Activated CD4-positive, CD25-positive, alpha-beta regulatory T cell (primary cell): ENCODE results near the gene ADARB2.

ENCODE experiments used
- DNase-seq, 4 experiments: peaks; one replicate each; lab custom pipeline; 2025; lab: John Stamatoyannopoulos, UW

ADARB2 gene

DNA sequence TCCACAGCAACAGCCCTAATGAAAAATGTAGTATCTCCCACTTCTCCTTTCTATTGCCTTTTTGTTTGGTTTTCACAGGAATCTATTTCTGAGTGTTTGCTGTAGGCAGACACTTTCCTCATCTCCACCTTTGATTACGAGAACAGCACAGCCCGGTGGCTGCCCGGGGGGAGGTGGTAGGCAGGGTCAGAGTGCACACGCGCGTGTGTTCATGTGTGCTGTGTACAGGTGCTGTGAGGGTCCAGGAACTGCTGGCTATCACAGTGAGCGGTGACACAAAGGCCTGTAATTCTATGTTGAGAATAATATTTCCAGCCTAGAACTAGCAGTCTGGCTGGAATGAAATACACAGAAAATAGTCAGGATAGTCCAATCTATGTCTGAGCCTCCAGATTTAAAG is 212.8 kb downstream of the ADARB2 start:
- DNase-seq, result no peak

DNA sequence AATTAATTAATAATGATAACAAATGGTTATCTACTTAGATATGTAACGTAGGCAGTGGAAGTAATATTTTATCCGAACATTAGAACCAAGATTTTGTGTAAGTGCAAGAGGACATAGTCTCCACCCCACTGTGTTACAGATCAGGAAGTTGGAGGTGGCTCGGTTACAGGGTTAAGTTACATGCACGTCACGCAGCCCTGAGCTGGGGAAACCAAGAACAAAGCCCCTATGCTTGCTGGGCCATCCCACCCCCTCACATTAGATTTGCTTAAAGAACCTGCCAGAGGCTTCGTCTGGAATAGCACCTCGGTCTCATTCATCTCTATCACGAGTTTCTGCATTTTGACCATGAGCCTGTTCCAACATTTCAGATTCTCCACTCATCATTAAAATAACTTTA is 214.1 kb downstream of the ADARB2 start:
- no peak for DNase-seq

DNA sequence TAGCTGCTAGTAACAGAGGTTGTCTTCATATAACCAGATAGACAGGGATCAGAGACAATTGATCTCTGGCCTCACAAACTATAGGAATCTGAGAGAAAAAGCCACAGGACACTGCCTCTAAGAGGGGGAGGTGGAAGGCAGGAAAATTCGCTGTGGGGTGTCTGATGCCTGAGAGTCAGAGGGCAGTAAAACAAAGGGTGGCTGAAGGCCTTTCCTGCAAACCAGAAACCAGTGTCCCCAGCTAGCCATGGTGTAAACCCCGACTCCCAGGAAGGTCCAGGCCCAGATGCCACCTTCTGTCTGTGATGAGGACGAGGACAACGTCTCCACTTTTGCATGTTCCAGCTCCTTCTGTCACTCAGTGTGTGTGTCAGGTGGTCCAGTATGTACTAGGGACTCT is 215.1 kb downstream of the ADARB2 start:
- no peak for DNase-seq

DNA sequence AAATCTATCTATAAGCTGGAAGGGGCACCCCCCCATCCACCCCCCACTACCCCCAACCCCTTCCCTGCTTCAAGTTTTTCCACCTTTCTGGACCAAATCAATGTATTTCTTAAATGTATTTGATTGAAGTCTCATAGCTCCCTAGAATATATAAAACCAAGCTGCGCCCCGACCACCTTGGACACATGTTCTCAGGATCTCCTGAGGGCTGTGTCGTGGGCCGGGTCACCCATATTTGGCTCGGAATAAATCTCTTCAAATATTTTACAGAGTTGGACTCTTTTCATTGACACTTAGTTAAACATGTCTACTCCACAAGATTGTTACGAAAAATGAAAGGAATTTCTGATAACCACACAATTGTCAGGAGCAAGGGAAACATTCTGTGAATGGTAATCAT is 215.6 kb downstream of the ADARB2 start:
- no peak for DNase-seq

DNA sequence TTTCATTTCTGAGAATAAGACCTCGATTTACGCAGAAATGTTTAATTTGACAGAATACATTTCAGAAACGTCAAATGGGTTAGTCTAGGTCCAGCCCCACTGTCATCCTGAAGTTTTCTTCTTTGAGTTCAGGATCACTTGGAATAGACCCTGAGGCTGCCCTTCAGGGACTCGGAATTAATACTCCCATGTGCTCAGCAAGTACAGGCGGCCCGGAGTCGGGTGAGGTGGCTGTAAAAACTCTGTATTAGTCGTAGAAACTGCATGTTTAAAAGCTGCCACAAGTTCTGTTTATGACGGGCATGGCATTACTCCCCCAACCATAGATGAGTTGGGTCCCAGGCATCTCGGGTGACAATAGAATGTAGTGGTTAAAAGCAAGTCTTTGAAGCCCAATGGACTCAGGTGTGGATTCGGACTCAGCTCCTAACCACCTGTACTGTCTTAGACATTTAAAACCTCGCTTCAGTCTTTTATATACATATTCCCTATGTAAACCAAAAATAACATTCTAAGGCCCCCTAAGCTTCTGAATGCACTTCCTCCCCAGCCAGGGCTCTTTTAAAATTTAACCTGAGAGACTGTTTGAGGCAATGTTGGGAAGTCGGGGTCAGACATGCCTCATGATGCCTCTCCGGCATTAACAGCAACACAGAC is 216.3 kb downstream of the ADARB2 start:
- no peak for DNase-seq

DNA sequence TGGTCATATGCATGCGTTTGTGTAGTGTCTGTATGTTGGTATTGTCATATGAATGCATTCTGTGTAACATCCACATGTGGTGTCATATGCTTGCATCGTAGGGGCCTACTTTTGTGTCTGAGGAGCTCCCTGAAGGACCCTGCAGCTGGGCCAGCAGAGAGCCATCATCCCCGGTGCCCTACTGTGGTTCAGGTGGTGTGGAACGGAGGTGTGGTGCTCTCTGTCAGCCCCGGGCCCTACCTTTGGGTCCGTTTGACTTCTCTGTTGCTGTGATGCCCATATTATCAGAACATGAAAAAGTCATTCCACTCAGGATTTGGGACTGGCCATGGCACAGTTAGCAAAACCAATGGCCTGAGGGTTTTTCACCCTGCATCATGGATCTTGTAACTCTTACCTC is 217.9 kb downstream of the ADARB2 start:
- DNase-seq, result no peak

DNA sequence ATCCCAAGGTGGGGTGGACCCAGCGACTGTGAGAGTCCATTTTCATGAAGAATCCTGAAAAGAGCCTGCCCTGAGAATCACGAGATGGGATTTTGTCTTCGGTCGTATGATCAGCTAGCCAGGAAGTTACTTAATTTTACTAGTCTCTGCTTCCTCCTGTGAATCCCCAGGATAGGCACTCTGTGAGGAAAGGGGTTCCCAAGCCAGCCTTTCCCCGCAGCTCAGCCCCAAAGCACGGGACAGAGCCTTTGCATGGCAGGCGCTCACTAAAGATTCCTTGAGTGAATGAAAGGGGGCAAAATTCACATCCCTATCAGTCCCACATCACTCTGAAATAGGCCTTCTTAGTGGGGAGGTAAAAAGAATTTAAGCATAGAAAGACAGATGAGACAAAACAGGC is 219.6 kb downstream of the ADARB2 start:
- DNase-seq, result no peak

DNA sequence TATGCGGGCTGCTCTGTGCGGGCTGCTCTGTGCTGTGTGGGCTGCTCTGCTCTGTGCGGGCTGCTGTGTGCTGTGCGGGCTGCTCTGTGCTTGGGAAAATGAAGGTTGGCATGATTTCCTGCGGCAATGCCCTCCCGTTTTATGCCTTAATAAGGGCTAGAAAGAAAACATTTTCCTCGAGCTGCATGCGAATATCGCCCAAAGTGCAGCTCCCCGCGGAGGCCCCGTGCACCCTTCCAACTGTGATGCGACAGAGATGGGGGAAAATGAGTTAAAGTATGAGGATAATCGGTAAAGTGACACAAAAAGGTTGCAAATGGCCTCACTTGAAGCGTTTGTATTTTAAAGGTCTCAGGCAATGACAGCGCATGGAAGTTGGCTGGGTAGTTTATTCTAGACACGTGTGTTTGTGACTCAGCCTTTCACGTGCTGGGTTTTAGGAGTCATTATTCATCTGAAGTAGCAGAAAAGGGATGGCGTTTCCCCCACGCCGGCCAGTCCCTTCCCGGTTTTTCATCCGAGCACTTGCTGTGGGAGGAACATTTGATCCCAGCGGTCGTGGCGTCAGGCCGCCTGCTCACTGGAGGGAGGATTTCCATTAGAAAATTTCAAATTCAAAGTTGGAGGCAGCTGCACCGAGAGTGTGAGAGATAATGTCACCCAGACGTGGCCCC is 220.7 kb downstream of the ADARB2 start:
- no peak for DNase-seq

DNA sequence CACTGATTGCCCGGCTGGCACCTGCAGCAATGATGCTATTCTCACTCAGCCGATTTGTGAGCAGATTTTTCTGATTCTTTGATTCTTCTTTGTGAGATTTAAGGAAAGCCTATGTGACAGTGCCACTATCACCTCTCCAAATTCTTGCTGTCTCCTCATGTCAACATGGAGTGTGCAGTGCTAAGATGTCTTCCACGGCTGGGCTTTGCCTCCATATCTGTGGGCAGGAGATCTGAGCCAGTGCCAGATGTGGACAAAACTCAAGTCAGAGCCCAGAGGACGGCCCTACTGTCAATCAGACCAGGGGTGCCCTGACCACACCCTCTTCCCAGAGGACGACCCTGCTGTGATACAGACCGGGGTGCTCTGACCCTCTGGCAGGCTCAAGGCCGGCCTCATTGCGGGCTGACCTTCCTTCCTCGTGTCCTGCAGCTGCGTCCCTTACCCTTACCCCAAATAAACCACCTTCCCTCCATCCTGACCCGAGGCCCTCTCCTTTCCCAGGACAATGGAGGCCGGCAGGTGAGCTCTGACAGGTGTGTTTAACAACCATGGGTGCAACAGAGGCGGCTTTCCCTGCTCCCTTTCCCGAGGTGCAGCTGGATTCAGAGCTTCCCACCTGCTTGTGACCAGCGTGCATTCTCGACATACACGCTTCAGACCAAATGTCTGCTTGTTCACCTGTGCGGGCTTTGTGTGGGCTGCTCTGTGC is 221.4 kb downstream of the ADARB2 start:
- DNase-seq, result no peak

DNA sequence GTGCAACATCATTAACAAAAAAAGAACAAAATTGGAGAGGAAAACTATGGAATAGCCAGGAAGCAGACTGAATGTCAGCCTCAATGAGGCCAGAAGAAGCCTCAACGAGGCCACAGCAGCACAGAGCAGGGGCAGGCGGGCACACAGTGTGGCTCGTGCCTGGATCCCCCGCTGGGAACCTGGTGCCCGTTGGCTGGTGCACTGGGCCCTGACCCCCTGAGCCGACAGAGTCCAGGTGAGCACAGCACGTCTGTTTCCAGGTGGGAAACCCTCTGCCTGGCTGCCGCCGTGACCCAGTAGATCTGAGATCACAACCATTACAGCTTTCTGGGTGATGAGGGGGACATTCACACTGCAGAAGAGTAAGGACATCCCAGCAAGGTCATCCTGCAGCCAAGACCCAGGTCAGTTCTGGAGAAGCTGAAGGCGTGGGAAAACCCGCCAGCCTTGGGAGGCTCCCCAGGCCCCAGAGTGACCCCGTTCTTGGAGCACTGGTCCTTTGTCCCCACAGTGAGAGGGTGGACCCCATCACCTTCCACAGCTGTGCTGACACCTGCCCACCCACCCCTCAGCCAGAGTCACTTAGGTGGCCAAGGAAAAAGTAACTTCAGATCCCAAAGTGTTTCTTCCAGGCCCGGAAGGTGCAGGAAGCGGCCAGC is 222.1 kb downstream of the ADARB2 start:
- no peak for DNase-seq

DNA sequence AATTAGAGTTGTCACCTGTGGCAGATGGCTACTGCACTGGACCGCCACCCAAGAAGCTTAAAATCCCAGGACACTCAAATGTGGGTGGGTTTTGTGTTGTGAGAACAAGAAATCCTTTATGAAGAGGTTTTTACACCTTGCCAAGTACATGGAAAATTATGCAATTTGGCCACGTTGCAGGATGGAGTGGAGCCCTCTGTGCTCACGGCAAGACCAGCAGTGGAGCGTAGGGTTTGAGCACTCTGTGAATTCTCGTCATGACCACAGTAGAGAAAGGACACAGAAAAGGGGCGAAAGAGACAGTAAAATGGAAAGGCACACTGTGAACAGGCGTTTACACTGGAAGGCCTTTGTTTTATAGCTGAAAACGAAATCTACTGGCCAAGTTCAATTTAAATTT is 222.6 kb downstream of the ADARB2 start:
- no peak for DNase-seq

DNA sequence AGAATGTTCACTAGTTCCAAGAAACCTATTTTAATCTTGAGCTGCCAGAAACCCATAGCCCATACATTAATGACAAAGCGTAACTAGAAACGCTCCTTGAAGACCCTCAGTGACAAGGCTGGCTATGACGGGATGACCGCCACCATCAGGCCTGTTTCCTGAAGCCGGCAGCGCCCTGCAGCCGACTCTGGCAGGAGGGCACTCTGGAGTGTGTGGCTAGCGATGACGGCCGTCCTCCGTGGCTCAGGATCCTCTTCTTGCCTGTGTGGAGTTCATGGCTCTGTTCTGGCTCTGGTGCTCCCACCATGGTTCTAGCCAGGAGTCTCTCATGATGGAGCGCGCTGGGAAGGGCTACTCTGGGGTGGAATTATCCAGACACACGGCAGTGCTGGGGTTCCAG is 224.1 kb downstream of the ADARB2 start:
- no peak for DNase-seq

DNA sequence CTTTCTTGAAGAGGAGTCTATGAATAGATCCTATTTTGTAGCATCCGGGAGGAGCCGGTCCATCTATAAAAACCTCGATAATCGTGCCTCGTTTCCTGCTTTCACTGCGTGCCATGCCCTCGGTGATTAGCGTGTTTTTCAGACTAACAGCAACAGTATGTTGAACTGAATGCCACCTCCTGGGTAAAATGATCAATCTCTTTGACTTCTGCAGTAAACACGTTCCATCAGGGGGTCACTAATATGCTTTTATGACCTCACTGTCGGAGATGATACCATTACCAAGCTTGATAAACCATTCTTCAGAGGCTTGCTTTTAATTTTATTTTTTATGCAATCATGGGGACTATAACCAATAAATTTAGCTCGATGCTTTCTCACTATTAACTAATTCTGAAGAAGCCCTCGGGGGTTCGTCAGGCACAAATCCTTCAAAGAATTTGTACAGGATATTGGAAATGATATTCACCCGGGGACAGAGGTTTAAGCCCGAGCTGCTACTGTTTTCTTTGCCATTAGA is 228.3 kb downstream of the ADARB2 start:
- no peak for DNase-seq

DNA sequence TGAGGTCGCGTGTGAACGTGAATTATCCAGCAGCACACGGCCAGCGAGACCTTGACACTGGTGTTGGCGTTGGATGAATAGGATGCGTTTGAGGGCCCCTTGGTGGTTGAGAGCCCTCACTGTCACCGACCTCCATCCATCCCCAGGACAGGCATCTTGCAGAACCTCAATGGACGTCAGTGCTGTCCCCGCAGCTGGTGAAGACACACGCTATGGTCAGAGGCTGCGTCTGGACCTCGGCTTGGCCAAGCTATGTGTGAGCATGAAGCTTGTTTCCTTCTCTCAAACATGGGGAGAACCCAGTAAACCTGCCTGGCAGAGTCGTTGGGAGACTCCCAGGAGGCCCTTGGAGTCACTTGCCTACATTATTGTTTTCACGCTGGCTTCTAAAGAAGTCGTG is 229.2 kb downstream of the ADARB2 start:
- no peak for DNase-seq

DNA sequence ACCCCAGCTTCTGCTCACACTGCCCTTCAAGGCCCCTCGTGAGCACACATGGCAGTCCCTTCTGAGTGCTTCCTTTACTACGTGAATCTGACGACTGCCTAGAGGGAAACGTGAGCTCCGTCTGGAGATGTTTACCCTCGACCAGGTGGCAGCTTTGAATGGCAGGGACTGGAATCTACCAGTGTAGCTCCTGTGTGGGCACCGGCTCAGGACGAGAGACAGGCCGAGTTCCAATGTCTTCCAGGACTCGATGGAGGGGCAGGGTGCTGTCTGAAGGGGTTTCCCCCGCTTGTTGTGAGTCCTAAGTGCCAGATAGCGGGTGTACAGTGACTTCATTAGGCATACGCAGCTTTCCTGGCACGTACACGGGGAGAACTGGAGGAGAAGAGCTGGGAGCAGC is 229.9 kb downstream of the ADARB2 start:
- no peak for DNase-seq

DNA sequence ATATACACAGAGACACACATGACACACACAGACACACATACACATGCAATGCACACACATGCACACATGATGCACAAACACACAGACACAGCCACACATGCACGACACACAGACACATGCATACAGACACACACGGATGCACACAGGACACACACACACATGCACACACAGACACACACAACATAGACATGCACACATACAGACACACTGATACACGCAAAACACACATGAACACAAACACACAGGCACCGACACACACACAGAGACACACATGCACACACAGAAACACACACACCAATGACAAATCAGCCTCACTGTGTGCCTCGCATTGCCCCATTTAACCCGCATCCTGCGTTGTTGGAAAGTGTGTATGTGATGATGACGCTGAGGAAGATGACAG is 232.4 kb downstream of the ADARB2 start:
- DNase-seq, result no peak

DNA sequence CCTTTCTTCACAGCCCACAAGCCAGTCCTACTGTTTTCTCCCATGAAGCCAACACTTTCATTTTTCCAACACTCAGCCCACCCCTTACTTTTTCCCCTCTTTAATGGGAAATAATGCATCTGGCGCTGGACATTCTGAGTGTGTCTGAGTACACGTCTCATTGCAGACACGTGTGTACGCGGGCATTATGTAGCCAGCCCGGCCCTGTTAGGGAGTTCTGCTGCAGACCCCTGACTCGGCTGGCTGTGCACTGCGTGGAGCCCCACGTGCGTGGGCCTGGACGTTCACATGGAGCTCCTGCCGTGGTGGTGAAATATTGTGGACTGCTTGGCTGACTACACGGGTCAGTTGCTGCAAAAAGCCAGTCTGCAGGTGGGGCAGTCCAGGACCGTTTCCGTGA is 233.0 kb downstream of the ADARB2 start:
- DNase-seq, result no peak

DNA sequence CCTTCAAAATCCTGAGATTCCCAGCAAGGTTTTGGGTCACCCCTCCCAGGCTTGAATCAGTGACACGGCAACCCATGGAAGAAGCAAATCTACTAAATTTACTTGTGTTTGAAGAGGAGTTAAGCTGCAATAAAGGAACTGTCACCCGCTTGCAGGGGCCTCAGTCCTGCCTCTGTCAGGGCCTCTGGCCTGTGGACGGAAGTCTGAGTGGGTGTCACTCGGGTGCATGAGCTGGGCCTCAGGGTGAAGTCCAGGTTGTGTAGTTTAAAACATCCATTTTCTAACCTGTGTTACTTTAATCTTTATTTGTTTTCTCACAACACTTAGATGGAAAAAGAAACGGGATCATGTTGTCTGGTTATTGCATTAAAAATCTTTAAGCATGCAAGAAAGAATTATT is 234.9 kb downstream of the ADARB2 start:
- no peak for DNase-seq

DNA sequence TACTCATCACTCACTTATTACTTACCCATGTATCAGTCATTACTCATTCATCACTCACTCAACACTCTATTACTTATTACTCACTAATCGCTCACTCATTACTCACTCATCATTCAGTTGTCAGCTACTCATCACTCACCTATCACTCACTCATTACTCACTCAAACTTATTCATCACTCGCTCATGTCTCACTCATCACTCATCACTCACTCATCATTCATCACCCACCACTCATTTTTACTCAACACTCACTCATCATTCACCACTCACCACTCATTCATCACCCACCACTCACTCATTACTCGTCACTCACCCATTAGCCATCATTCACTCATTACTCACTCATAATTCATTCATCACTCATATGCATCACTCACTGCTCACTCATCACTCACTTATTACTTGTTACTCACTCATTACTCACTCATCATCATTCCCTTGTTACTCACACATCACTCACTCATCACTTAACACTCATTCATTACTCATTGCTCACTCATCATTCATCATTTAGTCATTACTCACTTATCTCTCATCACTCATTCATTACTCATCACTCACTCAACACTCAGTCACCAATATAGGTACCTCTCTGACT is 237.9 kb downstream of the ADARB2 start:
- DNase-seq, result no peak

DNA sequence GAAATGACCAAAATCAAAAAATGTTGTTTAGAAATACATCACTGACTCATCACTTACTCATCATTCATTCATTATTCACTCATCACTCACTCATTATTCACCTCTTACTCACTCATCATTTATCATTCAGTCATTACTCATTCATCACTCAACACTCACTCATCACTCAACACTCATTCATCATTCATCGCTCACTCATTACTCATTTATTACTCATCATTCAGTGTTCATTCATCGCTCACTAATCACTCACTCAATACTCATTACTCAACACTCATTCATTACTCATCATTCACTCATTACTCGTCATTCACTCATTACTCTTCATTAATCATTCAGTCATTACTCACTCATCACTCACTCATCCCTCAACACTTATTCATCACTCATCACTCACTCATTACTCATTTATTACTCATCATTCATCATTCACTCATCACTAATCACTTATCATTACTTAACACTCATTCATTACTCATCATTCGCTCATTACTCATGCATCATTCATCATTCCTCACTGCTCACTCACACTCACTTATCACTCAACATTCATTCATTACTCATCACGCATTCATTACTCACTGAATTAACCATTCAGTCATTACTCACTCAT is 238.5 kb downstream of the ADARB2 start:
- DNase-seq, result no peak

DNA sequence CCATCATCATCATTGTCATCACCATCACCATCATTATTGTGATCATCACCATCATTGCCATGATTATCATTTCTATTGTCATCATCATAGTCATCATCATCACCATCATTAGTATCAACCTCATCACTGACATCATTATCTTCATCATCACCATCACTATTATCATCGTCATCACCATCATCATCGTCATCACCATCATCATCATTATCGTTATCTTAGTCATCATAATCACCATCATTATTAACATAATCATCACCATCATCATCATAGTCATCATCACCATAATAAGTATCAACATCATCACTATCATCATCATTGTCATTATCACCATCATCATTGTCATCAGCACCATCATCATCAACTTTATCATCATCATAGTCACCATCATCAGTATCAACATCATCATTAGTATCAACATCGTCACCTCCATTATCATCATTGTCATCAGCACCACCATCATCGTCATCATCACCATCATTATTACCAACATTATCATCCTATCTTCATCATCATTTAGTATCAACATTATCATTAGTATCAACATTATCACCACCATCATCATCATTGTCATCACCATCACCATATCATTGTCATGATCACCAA is 241.3 kb downstream of the ADARB2 start:
- no peak for DNase-seq
